ENCODE measurements around the gene NOM1.
"Not testable (repeated sequence)": the region's sequence is repeated elsewhere in the genome, so short reads cannot be mapped to it uniquely, and the experiment has no call there.

Gene NOM1

GRCh38 chr7:156949541-156950380, at the start of gene NOM1:
Gene NOM1, plus strand, starts transcription at chr7:156949712. Its CDS starts 26 bp downstream, at chr7:156949738.
- DNase-seq (ENCODE audit: low read depth, low spot score), result peak; percentile 96

GRCh38 chr7:156900093-156900492, 49.4 kb upstream of the NOM1 start:
- DNase-seq (ENCODE audit: low read depth, low spot score), result not testable (repeated sequence)

- DNase-seq (ENCODE audit: low read depth, low spot score), result peak; percentile 76
Observed at GRCh38 chr7:156903232-156903909, 46.1 kb upstream of the NOM1 start.

GRCh38 chr7:156906200-156906649, 43.3 kb upstream of the NOM1 start:
- no peak for DNase-seq (ENCODE audit: low read depth, low spot score)

- peak; percentile 79 for DNase-seq (ENCODE audit: low read depth, low spot score)
Observed at GRCh38 chr7:156907656-156908055, 41.9 kb upstream of the NOM1 start.

- DNase-seq (ENCODE audit: low read depth, low spot score), result not testable (repeated sequence)
Observed at GRCh38 chr7:156909574-156910252, 39.8 kb upstream of the NOM1 start.

GRCh38 chr7:156918635-156919034, 30.9 kb upstream of the NOM1 start:
- DNase-seq (ENCODE audit: low read depth, low spot score), result no peak

GRCh38 chr7:156919132-156919713, 30.3 kb upstream of the NOM1 start:
- DNase-seq (ENCODE audit: low read depth, low spot score), result peak; percentile 14

- no peak for DNase-seq (ENCODE audit: low read depth, low spot score)
Observed at GRCh38 chr7:156920076-156920475, 29.4 kb upstream of the NOM1 start.

GRCh38 chr7:156920487-156921373, 28.8 kb upstream of the NOM1 start:
- not testable (repeated sequence) for DNase-seq (ENCODE audit: low read depth, low spot score)

- not testable (repeated sequence) for DNase-seq (ENCODE audit: low read depth, low spot score)
Observed at GRCh38 chr7:156922304-156922703, 27.2 kb upstream of the NOM1 start.

- DNase-seq (ENCODE audit: low read depth, low spot score), result not testable (repeated sequence)
Observed at GRCh38 chr7:156925821-156926220, 23.7 kb upstream of the NOM1 start.

GRCh38 chr7:156927571-156928405, 21.7 kb upstream of the NOM1 start:
- no peak for DNase-seq (ENCODE audit: low read depth, low spot score)

- DNase-seq (ENCODE audit: low read depth, low spot score), result no peak
Observed at GRCh38 chr7:156928406-156928747, 21.1 kb upstream of the NOM1 start.

GRCh38 chr7:156929789-156930539, 19.5 kb upstream of the NOM1 start:
- no peak for DNase-seq (ENCODE audit: low read depth, low spot score)

GRCh38 chr7:156932006-156932405, 17.5 kb upstream of the NOM1 start:
- no peak for DNase-seq (ENCODE audit: low read depth, low spot score)

GRCh38 chr7:156935250-156935649, 14.3 kb upstream of the NOM1 start:
- no peak for DNase-seq (ENCODE audit: low read depth, low spot score)

- DNase-seq (ENCODE audit: low read depth, low spot score), result not testable (repeated sequence)
Observed at GRCh38 chr7:156936766-156937165, 12.7 kb upstream of the NOM1 start.

- DNase-seq (ENCODE audit: low read depth, low spot score), result no peak
Observed at GRCh38 chr7:156940421-156941122, 8.9 kb upstream of the NOM1 start.

Data from astrocyte of the hippocampus (primary cell).